ENCODE results near the gene ARIH2. TPM values are rescaled to one million over a fixed set of nuclear protein-coding genes. Genes with fewer than 3 reads are reported as not detected.
A peak's percentile ranks its signal among the peaks of the same experiment; 100 is the strongest.

ARIH2 gene
- total RNA-seq, 4 donors from 2014 or later, result 57.9 to 148 (median 61.8) TPM

GRCh38 chr3:49028673-49029562 is 110.3 kb downstream of the ARIH2 start, which contains the start of gene IMPDH2:
TSS of gene IMPDH2 (minus strand) at chr3:49029398. CDS start at chr3:49029350, 48 bp downstream.
- Histone ChIP-seq H3K27me3 (no peaks in the 10 kb centered on the region), H3K36me3 (peaks cover 74% of the 10 kb centered on the region), H3K27ac (peak within 1 kb of the TSS; percentile 89), H3K4me3 (peak within 1 kb of the TSS; percentile 75), H3K4me1 (peaks cover 36% of the 10 kb centered on the region), H3K9me3 (no peaks in the 10 kb centered on the region)
- 3% methylated on average over 15 of the region's 55 CpGs for WGBS
- peak; percentile 87 to 98 for TF ChIP-seq POLR2A (IDR thresholded peaks at IDR 0.05)
- no peak for TF ChIP-seq CTCF (IDR thresholded peaks at IDR 0.05)
- TF ChIP-seq POLR2AphosphoS5 (IDR thresholded peaks at IDR 0.05), result peak; percentile 85 to 98 (median 90)
- peak; percentile 94 to 95 for DNase-seq (ENCODE audit: low spot score in 2 of 2)

GRCh38 chr3:49029563-49029884 is 110.9 kb downstream of the ARIH2 start:
- Histone ChIP-seq H3K27me3 (no peaks in the 10 kb centered on the region), H3K4me1 (peaks cover 36% of the 10 kb centered on the region), H3K4me3 (peak overlapping the region; percentile 75), H3K9me3 (no peaks in the 10 kb centered on the region), H3K36me3 (peaks cover 74% of the 10 kb centered on the region), H3K27ac (peak overlapping the region; percentile 89)
- no peak for TF ChIP-seq POLR2AphosphoS5 (IDR thresholded peaks at IDR 0.05)
- TF ChIP-seq EP300 (IDR thresholded peaks at IDR 0.05), result no peak
- TF ChIP-seq CTCF (IDR thresholded peaks at IDR 0.05), result no peak
- TF ChIP-seq POLR2A (IDR thresholded peaks at IDR 0.05), result no peak
- DNase-seq (ENCODE audit: low spot score in 2 of 2), result no peak
- WGBS, result 1% methylated on average over 7 of the region's 7 CpGs

GRCh38 chr3:49030321-49030720 is 111.7 kb downstream of the ARIH2 start:
- peaks cover 74% of the 10 kb centered on the region for H3K36me3 ChIP-seq
- no peak overlapping the region for H3K27ac ChIP-seq
- no peak for TF ChIP-seq POLR2A (IDR thresholded peaks at IDR 0.05)
- TF ChIP-seq EP300 (IDR thresholded peaks at IDR 0.05), result no peak
- TF ChIP-seq POLR2AphosphoS5 (IDR thresholded peaks at IDR 0.05), result no peak
- no peak for TF ChIP-seq CTCF (IDR thresholded peaks at IDR 0.05)
- DNase-seq (ENCODE audit: low spot score in 2 of 2), result no peak
- H3K4me1 ChIP-seq, result peaks cover 34% of the 10 kb centered on the region
- H3K27me3 ChIP-seq, result no peaks in the 10 kb centered on the region
- H3K9me3 ChIP-seq, result no peaks in the 10 kb centered on the region
- H3K4me3 ChIP-seq, result no peak overlapping the region
- WGBS, result 94% methylated on average over 6 of the region's 6 CpGs

GRCh38 chr3:49032646-49033304 is 114.1 kb downstream of the ARIH2 start:
- Histone ChIP-seq H3K4me3 (no peak overlapping the region), H3K27ac (no peak overlapping the region), H3K36me3 (peaks cover 75% of the 10 kb centered on the region), H3K27me3 (no peaks in the 10 kb centered on the region), H3K4me1 (peaks cover 20% of the 10 kb centered on the region), H3K9me3 (no peaks in the 10 kb centered on the region)
- no peak for DNase-seq (ENCODE audit: low spot score in 2 of 2)
- TF ChIP-seq POLR2AphosphoS5 (IDR thresholded peaks at IDR 0.05) (no peak), CTCF (IDR thresholded peaks at IDR 0.05) (no peak), EP300 (IDR thresholded peaks at IDR 0.05) (no peak)
- WGBS, result 93% methylated on average over 5 of the region's 6 CpGs

GRCh38 chr3:49034650-49035049 is 116.0 kb downstream of the ARIH2 start:
- Histone ChIP-seq H3K4me3 (no peak overlapping the region), H3K27ac (no peak overlapping the region), H3K27me3 (no peaks in the 10 kb centered on the region), H3K36me3 (peaks cover 91% of the 10 kb centered on the region), H3K4me1 (peaks cover 3% of the 10 kb centered on the region), H3K9me3 (no peaks in the 10 kb centered on the region)
- no peak for DNase-seq (ENCODE audit: low spot score in 2 of 2)
- TF ChIP-seq POLR2A (IDR thresholded peaks at IDR 0.05), result no peak
- TF ChIP-seq POLR2AphosphoS5 (IDR thresholded peaks at IDR 0.05), result no peak
- no peak for TF ChIP-seq EP300 (IDR thresholded peaks at IDR 0.05)
- no peak for TF ChIP-seq CTCF (IDR thresholded peaks at IDR 0.05)
- 92% methylated on average over 2 of the region's 2 CpGs for WGBS
